Thyroid gland (tissue), 4 donors: ENCODE measurements around the gene OTUD1. TPM values are rescaled to one million over a fixed set of nuclear protein-coding genes. Genes with fewer than 3 reads are reported as not detected.

Source experiments
- DNase-seq, 2 donors: peaks; one replicate each; pipeline ENCODE4 v3.0.0-alpha.2; 2019
- H3K27ac ChIP-seq, 3 donors: fragments of 200-600 bp; sonication (generic); 1 replicate in 2 of 3; 2 replicates in 1 of 3; pipeline ENCODE4 v1.5.1; 2016 to 2019; ENCODE audit warnings: mild to moderate bottlenecking in 1 of 3, moderate library complexity in 1 of 3
- H3K27me3 ChIP-seq: fragments of 200-600 bp; sonication (generic); one replicate; pipeline ENCODE4 v1.5.1; 2019
- H3K36me3 ChIP-seq, 2 donors: fragments of 200-600 bp; sonication (generic); one replicate each; pipeline ENCODE4 v1.5.1; 2016 to 2019
- H3K4me1 ChIP-seq, 2 donors: fragments of 200-600 bp; sonication (generic); one replicate each; pipeline ENCODE4 v1.5.1; 2017 to 2019
- H3K4me3 ChIP-seq, 3 donors: fragments of 200-600 bp; sonication (generic); replicated peaks in 1 of 3; 1 replicate in 2 of 3; 2 replicates in 1 of 3; pipeline ENCODE4 v1.5.1; 2016; ENCODE audit warnings: mild to moderate bottlenecking in 1 of 3
- H3K9me3 ChIP-seq: fragments of 200-600 bp; sonication (generic); one replicate; pipeline ENCODE4 v1.5.1; 2017
- CTCF ChIP-seq, 6 experiments: fragments of 200-600 bp in 3 of 6; fragments of 450-650 bp in 3 of 6; sonication (generic) in 3 of 6; IDR thresholded peaks; one replicate each; pipeline ENCODE4 v1.5.1; 2016 to 2019; ENCODE audit warnings: antibody characterized with exemption in 6 of 6, mild to moderate bottlenecking in 2 of 6, inconsistent platforms in 1 of 6, moderate library complexity in 1 of 6
- POLR2A ChIP-seq, 2 donors: fragments of 450-650 bp; IDR thresholded peaks; one replicate each; pipeline ENCODE4 v1.6.1; 2017; ENCODE audit warnings: antibody characterized with exemption in 2 of 2, mild to moderate bottlenecking in 2 of 2, moderate library complexity in 1 of 2
- WGBS, 2 donors: methylation state at CpG; one replicate each; pipeline ENCODE4 v1.1.5; 2017; 5-methylcytosine and 5-hydroxymethylcytosine counted together
- intact Hi-C: fragments of 100-400 bp; cut with DNase I; formaldehyde crosslinking; loops from one replicate; pipeline ENCODE4 v1.15.1; 2023
- total RNA-seq, 4 donors: library from RNA; depleted of rRNA; stranded (reverse); fragments of >200 nt; gene quantifications; one replicate each; pipeline ENCODE4 v1.2.3, GENCODE V29; 2016

Gene OTUD1
- total RNA-seq, 4 donors from 2014 or later, result 18.7 to 23.9 (median 20.1) TPM

GRCh38 chr10:23419655-23420329, 19.1 kb upstream of the OTUD1 start:
- H3K36me3 ChIP-seq, result no peaks in the 10 kb centered on the region
- H3K4me1 ChIP-seq, result peaks cover 5 to 27% of the 10 kb centered on the region in 2 donors
- no peak for TF ChIP-seq CTCF (IDR thresholded peaks at IDR 0.05)
- TF ChIP-seq POLR2A (IDR thresholded peaks at IDR 0.05), result no peak
- H3K9me3 ChIP-seq, result no peaks in the 10 kb centered on the region
- 81 to 84% methylated on average over 7 of the region's 7 CpGs for WGBS, 2 donors
- H3K4me3 ChIP-seq, result no peak overlapping the region
- H3K27ac ChIP-seq, result peak overlapping the region in 2 of 3 donors; percentile 26 to 88
- intact Hi-C loops, result no loop called here
- H3K27me3 ChIP-seq, result no peaks in the 10 kb centered on the region
- DNase-seq, result peak; percentile 4 to 26

- H3K9me3 ChIP-seq, result no peaks in the 10 kb centered on the region
- TF ChIP-seq CTCF (IDR thresholded peaks at IDR 0.05) (no peak), POLR2A (IDR thresholded peaks at IDR 0.05) (no peak)
- H3K27ac ChIP-seq, result no peak overlapping the region
- peaks cover 5 to 27% of the 10 kb centered on the region in 2 donors for H3K4me1 ChIP-seq
- H3K36me3 ChIP-seq, result no peaks in the 10 kb centered on the region
- no peak overlapping the region for H3K4me3 ChIP-seq
- DNase-seq, result no peak
- intact Hi-C loops, result no loop called here
- H3K27me3 ChIP-seq, result no peaks in the 10 kb centered on the region
- 76 to 83% methylated on average over 1 of the region's 1 CpG for WGBS, 2 donors
These were observed 17.5 kb upstream of the OTUD1 start for GRCh38 chr10:23421397-23421796.

- TF ChIP-seq CTCF (IDR thresholded peaks at IDR 0.05) (no peak), POLR2A (IDR thresholded peaks at IDR 0.05) (no peak)
- Histone ChIP-seq H3K9me3 (no peaks in the 10 kb centered on the region), H3K4me1 (peaks cover 5 to 24% of the 10 kb centered on the region in 2 donors), H3K27me3 (no peaks in the 10 kb centered on the region), H3K27ac (no peak overlapping the region), H3K36me3 (no peaks in the 10 kb centered on the region), H3K4me3 (no peak overlapping the region)
- 62 to 70% methylated on average over 2 of the region's 2 CpGs for WGBS, 2 donors
- DNase-seq, result no peak
- intact Hi-C loops, result no loop called here
These were observed 16.9 kb upstream of the OTUD1 start for GRCh38 chr10:23422003-23422411.

- no peak overlapping the region for H3K4me3 ChIP-seq
- H3K9me3 ChIP-seq, result no peaks in the 10 kb centered on the region
- H3K27me3 ChIP-seq, result no peaks in the 10 kb centered on the region
- H3K4me1 ChIP-seq, result no peaks in the 10 kb centered on the region
- no peak for DNase-seq
- no peak overlapping the region for H3K27ac ChIP-seq
- no peak for TF ChIP-seq POLR2A (IDR thresholded peaks at IDR 0.05)
- no peak for TF ChIP-seq CTCF (IDR thresholded peaks at IDR 0.05)
- intact Hi-C loops, result loop anchor here (10.0 kb wide), 1 partner anchor 67 kb away; no protein-coding TSS in a partner anchor
- 67 to 75% methylated on average over 1 of the region's 1 CpG for WGBS, 2 donors
- no peaks in the 10 kb centered on the region for H3K36me3 ChIP-seq
These were observed 6.7 kb upstream of the OTUD1 start for GRCh38 chr10:23432166-23432565.

- no peaks in the 10 kb centered on the region for H3K27me3 ChIP-seq
- H3K36me3 ChIP-seq, result no peaks in the 10 kb centered on the region
- H3K9me3 ChIP-seq, result no peaks in the 10 kb centered on the region
- no peak overlapping the region for H3K4me3 ChIP-seq
- TF ChIP-seq CTCF (IDR thresholded peaks at IDR 0.05) (no peak), POLR2A (IDR thresholded peaks at IDR 0.05) (no peak)
- WGBS, 2 donors, result 92 to 94% methylated on average over 3 of the region's 3 CpGs
- H3K27ac ChIP-seq, result no peak overlapping the region
- no peaks in the 10 kb centered on the region for H3K4me1 ChIP-seq
- intact Hi-C loops, result loop anchor here (10.0 kb wide), 1 partner anchor 68 kb away; no protein-coding TSS in a partner anchor
- DNase-seq, result no peak
These were observed 6.2 kb upstream of the OTUD1 start for GRCh38 chr10:23432639-23433038.
